NCI-H524 (cell line): Measurements from ENCODE around the gene HS3ST3B1.

Experiments used
- DNase-seq, 2 experiments: peaks; one replicate each; lab custom pipeline; 2025; lab: John Stamatoyannopoulos, UW

The HS3ST3B1 gene

GRCh38 chr17:14300575-14301278 is at the start of gene HS3ST3B1:
HS3ST3B1 (plus strand) TSS chr17:14301081; CDS start chr17:14301519, 438 bp downstream.
- peak; percentile 99 to 100 for DNase-seq

DNA sequence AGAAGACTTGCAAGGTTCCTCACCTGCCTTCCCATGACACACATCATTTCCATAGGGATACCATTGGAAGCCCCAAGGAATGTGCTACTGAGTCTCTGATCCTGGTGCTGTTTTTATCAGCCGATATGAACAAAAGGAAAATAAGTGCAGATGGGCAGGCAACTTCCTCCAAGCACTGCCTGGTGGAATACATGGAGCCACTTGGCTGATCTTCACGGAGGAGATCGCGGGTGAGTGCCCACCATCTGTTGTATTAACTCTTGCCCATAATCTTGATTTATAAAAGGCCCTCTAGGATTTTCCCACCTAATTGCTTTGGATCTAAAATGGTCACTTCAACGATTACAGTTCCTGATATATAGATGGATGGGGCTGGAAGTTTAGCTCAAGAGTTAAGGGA is 39.5 kb upstream of the HS3ST3B1 start:
- peak; percentile 61 to 86 for DNase-seq

DNA sequence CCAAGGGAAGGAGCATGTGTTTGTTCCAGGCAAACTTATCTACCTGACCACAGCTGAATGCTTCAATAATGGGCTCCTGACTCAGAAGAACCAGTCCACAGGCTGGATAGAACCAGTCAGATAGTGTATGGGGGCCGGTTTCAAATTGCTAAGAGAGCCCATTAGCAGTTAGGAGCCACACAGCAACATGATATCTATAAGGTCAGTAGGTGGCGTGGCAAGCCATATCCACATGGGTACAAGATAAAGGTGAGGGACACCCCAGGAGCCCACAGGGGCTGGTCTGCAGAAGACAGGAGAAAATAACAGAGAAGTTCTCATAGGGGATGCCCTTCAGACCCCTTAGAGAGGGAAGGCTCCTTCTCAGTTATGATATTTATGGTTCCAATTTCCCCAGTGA is 32.6 kb upstream of the HS3ST3B1 start:
- no peak for DNase-seq

- no peak for DNase-seq
These were observed 31.4 kb upstream of the HS3ST3B1 start for GRCh38 chr17:14269473-14269872.

- DNase-seq, result peak in 1 of 2 experiments; percentile 26
These were observed 30.4 kb upstream of the HS3ST3B1 start for GRCh38 chr17:14270508-14270907.

- DNase-seq, result no peak
These were observed 24.2 kb upstream of the HS3ST3B1 start for GRCh38 chr17:14276535-14277250.

DNA sequence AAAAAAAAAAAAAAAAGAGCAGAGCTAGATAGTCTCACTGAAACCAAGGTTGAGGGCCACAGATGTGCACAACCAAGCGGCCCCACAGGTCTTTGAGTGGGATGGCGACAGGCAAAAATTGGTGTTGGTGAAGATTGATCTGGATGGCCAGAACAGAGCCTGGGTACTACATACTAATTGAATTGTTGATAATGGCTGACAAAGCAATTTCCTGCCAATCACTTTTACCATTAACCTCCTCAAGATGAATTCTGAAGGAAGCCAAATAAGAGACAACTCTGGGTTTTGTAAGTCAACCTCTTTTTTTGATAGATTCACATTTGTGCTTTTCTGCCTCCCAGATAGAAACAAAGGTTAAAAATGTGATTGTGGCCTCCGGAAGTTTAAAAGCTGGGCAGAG is 19.4 kb upstream of the HS3ST3B1 start:
- no peak for DNase-seq

DNA sequence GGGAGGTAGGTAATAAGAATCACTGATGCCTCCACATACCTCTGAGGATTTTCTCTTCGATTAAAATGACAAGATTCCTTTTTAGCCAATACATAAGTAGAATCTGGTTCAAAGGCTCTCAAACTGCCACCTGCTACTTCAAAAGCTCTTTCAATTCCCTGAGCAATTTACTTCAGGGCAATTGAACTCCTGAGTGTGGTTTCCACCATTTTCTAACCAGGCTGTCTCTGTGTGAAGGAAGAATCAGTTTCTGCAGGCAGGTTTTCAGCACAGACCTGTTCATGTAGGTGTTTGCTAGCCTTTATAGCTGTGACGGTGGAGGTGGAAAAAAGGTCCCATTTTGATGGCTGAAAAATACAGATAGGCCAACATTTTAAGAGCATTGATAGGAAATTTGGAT is 18.2 kb upstream of the HS3ST3B1 start:
- no peak for DNase-seq

DNA sequence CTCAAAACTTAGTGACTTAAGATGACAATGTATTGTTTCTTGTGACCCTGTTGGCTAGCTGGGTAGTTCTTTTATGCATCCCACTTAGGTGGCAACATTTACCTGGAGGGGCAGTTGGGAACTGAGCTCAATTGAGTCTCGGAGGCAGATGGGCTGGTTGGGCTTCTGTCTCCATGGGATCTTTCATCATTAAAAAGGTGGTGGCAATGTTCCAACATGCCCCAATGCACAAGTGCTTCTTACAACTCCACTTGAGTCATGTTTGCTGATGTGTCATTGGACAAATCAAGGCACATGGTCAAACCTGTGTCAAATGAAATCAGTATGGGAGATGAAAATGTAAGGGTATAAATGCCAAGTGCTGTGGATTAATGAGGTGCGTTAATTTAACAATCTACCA is 11.7 kb upstream of the HS3ST3B1 start:
- peak; percentile 14 to 55 for DNase-seq

- DNase-seq, result no peak
These were observed 6.0 kb upstream of the HS3ST3B1 start for GRCh38 chr17:14294876-14295275.

GRCh38 chr17:14295676-14296075 is 5.2 kb upstream of the HS3ST3B1 start:
- DNase-seq, result no peak

- no peak for DNase-seq
These were observed 4.5 kb upstream of the HS3ST3B1 start for GRCh38 chr17:14296166-14296910.

GRCh38 chr17:14297161-14297851 is 3.6 kb upstream of the HS3ST3B1 start:
- DNase-seq, result peak in 1 of 2 experiments; percentile 28

DNA sequence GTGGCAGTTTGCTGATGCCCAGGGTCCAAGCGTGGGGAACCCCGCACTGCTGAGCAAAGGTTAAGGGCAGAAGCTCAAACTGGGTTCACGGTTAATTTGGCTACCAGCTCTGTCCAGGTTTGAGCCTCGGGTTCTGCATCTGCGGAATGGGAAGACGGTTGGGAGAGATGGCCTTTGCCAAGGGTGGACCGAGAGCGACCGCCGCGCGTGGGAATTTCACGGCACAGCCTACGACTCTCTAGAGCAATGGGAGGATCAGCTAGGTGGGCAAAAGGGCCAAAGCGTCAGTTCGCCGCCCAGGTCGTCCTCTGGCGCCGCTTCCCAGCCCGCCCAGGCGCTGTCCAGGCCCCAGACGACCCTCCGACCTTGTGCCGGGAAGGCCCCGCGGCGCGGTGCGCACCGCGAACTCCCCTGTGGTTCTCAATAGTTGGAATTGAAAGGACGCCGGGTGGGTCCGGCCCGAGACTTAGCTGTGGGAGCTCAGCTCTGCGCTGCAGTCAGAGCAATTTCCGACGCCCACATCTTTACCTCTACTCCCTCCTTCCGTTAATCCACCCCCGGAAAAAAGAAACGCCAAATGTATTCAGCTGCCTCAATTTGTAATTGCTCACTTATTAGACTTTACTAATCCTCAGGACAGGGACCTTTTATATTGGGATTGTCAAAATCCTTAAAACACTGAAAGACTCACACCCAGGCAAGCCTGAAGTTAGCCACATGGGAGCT is 2.5 kb upstream of the HS3ST3B1 start:
- no peak for DNase-seq

DNA sequence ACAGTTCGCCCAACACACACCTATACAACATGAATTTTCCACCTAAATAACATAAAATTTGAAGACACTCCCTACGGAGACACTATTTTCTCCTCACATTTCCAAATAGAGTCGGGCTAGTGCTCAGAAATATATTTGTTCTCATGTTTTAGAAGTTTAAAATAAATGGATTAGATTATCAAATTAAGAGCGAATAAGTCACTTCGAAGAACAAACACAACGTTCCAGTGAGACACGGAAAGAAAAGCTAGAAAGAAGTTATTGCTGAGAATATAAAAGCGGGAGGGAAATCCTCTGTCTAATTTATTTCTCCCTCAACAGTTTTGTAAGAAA is 2.0 kb upstream of the HS3ST3B1 start:
- no peak for DNase-seq

DNA sequence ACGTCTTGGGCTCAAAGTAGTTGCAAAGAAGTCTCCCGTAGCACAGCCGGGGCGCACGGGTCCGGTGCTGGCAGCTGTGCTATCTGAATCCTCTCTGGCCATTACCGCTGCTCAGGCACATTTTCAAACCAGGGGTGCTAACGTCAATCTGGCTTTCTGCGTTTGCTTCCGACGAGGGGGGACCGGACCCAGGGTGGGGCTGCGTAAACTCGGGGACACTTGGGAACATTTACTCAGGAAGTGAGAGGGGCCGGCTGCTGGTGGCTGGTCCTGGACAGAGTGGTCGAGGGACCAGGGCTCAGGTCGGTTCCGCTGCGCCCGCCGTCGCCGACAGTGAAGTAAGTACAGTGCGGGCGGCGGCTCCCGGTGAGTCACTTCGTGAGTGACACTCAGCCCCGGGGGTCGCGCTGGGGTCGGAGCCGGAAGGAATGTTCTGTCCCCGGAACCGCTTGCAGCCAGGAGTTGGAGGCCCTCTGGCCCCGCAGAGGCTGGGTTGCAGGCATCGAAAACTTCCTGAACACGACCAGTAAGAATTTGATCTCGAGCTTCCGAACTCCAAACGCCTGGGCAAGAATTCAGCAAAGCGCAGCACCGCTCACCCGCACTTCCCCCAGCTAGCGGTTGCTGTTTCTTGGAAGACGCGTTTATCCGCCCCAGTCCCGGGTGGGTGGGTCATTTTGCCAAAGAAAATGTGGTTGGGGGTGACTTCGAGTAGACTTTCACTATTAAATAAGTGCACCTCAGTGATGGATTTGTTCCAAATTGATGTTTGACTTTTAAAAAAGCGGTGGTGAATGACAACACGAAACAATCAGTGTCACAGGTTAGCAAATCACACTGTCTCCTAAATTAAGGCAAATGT is 1.4 kb upstream of the HS3ST3B1 start:
- peak in 1 of 2 experiments; percentile 51 for DNase-seq

DNA sequence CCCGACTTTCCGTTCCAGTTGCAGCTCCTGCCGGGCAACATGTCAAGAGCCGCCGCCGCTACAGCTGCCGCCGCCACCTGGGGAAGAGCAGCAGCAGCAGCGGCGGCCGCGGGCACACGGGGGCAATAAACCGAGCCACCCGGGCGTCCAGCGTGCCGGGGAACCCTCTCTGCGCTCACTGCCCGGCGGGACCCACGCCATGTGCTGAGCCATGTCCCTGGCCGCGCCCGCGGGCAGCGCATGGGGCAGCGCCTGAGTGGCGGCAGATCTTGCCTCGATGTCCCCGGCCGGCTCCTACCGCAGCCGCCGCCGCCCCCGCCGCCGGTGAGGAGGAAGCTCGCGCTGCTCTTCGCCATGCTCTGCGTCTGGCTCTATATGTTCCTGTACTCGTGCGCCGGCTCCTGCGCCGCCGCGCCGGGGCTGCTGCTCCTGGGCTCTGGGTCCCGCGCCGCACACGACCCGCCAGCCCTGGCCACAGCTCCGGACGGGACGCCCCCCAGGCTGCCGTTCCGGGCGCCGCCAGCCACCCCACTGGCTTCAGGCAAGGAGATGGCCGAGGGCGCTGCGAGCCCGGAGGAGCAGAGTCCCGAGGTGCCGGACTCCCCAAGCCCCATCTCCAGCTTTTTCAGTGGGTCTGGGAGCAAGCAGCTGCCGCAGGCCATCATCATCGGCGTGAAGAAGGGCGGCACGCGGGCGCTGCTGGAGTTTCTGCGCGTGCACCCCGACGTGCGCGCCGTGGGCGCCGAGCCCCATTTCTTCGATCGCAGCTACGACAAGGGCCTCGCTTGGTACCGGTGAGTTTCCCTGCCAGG is 604 bp downstream of the HS3ST3B1 start:
- DNase-seq, result peak in 1 of 2 experiments; percentile 76

DNA sequence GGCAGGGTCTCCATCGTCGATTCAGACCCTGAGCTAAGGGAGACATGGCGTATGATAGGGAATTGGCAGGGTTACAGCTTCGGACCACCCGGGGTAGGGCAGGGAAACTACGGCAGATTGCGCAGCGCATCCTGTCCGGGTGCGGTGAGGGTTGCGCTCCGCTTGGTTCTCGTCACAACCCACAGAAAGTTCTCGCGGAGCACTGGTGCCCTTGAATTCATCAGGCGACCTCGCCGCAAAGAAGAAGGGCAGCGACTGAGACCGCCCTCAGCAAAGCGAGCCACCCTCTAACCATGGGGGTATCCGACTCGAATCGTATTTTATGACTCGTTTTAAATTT is 1.2 kb downstream of the HS3ST3B1 start:
- peak in 1 of 2 experiments; percentile 51 for DNase-seq

DNA sequence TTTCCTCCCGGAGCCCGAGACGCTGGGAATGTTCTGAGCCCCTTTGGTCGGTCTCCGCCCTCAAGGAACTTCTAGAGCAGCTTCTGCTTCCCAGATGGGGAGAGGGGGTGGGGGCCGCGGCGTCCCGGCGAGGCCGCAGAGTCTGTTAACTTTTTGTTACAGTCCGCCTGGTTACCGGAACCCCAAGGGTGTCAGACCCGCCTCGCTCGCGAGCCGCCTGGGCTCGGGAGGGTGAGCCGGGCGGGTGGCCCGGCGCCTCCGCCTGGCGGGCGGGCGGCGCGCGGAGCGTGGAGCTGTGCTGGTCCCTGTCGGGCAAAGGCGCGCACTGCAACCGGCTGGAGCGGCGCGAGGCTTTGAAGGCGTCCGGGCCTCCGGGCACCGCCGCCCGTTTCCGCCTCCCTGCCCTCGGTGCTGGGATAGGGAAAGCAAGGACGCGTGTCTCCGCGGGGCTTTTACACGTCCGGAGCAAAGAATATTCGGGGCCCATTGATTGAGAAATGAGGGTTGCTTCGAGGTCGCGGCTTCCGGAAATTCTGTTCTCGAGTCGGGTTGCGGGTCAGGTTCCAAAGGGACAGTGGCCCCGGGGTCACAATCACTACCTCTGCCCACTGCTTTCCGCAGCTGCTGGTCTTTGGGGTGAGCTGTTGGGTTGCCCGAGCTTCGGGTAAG is 1.7 kb downstream of the HS3ST3B1 start:
- DNase-seq, result peak; percentile 51 to 88
